ENCODE measurements around the gene CFAP410.

CFAP410 gene

DNA sequence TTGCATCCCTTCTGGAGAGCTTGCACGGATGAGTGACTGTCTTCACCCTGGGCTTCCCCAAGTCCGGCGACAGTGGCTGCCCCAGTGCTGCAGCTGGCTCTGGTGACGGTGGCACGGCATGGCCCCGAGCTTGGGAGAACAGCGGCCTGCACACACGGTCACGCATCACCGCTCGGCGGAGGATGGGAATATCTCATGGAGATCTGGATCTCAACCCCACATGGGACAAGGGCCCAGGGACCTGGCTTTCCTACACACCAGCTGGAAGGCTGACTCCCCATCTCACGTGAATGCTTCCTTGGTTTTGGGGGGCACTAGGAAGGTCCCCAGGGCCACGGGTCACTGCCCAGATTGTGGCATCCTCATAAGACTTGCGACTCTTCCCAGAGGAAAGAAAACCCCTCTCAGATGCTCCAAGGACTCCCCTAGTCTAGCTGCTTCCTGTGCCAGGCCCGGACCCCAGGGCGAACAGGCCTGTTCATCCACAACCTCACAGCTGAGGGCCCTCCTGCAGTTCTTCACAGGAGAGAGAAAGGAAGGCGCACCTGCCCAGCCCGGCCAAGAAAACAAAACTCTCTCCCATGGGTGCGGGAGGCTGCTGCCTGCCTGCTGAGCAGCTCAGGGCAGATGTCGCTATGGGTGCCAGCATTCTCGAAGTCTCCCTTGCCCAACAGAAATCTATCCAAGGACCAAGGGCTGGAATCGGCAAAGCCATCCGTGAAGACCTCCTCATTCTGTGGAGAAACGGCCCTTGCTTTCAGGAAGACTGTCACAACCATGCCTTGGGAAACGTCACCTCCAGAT is 9.9 kb downstream of the CFAP410 start:
- no peak for DNase-seq

- DNase-seq: no peak
These were observed 10.8 kb downstream of the CFAP410 start for GRCh38 chr21:44328242-44328895.

GRCh38 chr21:44327603-44327974 is 11.6 kb downstream of the CFAP410 start:
- DNase-seq: no peak

DNA sequence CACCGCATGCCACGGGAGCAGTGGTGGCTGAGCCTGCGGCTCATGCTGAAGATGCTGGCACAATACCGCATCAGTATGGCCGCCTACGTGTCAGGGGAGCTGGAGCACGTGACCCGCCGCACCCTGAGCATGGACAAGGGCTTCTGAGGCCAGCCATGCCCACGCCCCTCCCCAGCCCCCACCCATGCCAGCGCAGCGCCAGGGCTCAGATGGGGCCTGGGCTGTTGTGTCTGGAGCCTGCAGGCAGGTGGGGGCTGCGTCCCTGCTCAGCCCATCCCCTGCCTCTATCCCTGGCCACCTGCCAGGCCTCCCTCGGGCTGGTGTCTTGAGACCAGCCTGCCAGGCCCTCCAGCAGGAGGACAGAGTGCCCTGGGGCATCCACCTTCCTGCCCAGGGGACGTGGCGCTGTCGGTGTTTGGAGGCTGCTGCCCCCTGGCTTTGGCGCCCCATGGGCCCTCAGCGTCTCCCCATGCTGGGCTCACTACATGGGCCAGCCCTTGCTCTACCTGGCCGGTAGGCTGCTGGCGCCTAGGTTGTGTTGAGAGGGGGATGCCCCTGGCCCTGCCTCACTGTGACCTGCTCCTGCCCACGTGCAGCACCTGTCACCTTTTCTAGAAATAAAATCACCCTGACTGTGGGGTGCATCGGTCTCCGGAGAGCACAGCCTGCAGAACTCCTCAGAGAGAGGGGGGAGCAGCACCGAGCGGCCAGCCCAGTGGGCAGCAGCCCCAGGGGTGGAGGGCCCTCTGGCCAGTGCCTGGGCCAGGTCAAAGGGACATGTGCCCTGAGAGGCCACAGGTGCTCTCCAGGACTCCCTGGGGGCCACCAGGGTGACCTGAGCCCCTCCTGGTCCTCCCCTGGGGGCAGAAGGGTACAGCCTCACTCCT is 12.2 kb downstream of the CFAP410 start:
- no peak for DNase-seq

DNA sequence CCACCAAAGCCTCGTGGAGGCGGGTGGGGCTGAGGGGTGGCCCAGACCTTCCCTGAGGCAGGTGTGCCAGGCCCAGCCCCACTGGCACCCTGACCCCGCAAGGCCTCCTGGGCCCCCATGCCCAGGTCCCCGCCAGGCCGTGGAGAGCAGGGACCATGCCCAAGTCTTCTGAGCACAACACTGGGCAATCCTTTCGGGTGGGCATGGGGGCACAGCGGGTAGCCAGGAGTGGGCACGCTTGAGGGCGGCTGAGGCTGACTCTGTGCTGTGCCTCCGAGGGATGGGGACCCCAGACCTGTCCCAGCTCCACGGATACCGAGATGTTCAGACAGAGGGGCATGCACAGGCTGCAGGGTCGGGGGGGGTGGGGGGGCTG is 12.9 kb downstream of the CFAP410 start:
- no peak for DNase-seq

- no peak for DNase-seq
These were observed 13.6 kb downstream of the CFAP410 start for GRCh38 chr21:44325386-44326271.

DNA sequence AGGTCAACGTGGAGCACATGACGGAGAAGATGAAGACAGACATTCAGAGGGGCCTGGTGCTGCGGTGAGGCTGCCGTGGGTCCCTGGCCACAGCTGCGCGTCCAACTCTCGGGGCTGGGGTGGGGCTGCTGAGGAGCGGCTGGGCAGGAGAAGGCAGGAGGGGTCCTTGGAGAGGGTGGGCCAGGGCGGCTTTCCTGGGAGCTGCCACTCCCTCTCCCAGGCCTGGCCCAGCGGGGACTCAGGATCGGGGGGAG is 14.4 kb downstream of the CFAP410 start:
- no peak for DNase-seq

DNA sequence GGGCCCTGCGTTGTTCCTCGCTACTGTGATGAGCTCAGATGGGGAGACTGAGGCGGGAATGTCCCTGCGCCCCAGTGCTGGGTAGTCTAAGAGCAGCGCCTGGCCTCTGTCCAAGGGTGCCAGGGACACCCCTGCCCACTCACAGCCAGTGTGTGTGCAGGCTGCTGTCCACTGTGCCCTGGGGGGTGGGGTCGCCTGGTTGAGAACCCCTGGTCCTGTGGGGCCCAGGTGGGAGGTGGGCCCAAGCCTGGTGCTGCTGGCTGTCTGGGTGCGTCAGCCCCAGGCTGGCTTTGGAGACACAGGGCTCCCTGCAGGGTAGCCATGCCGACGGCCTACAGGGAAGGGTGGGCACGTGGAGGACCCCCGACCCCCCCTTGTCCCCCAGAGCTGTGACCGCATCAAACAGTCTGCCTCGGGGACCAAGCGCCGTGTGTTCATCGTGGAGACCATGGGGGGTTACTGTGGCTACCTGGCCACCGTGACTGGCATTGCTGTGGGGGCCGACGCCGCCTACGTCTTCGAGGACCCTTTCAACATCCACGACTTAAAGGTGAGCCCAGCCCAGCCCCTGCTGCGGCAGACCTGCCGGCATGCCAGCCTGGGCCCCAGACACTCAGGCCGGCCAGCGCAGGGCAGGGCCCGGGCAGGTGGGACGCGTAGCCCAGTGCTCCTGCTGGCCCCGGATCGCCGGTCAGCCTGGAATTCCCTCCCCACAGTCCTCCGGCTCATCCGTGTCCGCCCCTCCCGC is 14.9 kb downstream of the CFAP410 start:
- DNase-seq: no peak

DNA sequence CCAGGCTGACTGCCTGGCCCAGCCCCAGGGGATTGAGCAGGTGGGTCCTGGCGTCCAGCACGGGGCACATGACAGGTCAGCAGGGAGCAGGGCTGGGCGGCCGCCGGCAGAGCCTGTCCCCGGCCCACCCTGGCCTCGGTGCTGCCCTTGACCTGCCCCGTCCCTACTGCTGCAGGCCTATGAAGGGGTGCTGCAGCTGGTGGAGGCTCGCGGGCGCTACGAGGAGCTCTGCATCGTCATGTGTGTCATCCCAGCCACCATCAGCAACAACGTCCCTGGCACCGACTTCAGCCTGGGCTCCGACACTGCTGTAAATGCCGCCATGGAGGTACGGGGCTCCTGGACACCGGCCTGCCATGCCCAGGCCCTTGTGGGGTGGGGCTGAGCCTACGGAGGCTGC is 15.6 kb downstream of the CFAP410 start:
- no peak for DNase-seq

DNA sequence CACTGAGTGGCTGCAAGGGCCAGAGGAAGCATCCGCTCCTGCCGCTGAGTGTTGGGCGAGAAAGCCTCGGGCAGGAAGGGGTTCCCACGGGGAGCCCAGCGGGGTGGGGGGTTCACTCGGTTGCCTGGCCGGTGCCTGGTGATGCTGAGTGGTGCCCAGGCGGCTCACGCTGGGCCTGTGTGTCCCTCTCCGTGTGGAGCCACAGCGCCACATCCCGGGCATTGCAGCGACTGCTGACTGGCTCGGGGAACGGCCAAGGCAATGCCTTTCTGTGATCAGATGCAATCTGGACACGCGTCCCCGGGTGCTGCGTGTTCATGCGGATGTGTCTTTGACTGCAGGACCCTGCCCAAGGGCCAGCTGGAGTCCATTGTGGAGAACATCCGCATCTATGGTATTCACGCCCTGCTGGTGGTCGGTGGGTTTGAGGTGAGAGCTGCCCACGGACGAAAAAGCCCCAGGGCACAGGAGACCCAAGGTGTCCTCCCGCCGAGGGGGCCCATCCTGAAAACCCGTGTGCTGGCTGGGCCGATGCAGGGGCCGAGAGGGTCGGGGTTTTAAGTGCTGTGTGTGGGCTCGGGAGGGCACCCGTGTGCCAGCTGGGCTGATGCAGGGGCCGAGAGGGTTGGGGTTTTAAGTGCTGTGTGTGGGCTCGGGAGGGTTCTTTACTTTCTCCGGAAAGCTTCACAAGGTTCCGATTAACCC is 16.4 kb downstream of the CFAP410 start:
- DNase-seq: no peak

DNA sequence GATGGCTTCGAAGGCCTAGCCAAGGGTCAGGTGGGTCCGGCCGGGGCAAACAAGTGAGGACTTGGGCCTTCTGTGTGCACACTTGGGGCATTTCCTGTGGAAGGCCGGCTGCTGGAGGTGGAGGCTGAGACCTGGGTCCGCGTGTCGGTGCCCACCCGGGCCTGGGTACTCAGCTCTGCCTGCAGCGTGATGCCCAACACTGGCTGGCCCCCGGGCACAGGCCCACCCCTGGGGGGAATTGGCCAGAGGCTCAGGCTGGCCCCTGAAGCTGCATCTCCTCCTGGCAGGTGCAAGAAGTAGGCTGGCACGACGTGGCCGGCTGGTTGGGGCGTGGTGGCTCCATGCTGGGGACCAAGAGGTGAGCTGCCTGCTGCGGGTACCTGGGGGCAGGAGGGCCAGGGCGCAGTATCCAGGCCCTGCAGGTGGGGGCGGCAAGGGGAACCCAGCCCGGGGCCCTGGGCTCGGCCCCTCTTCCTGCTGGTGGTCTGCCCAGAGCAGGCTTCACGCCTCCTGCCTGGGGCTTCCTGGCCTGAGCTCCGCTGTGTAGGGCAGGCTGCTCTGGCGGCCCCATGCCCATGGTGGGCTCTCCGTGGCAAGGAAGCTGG is 17.2 kb downstream of the CFAP410 start:
- no peak for DNase-seq

DNA sequence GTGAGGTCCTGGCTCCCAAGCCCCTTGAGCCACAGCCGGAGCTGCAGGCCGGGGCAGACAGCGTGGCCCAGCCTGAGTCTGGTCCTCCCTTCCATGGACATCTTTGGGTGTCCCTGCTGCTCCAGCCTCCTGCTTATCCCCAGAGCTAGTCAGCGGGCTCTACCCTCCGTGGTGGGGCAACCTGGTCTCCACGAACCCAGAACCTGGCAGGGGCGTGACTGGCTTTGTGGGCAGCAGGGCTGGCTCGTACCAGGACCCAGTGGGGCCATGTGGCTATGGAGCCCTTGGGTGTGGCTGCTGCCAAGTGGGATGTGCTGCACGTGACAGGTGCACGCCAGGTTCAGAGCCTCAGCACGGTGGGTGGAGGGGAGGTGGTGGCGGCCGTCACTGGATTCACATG is 18.3 kb downstream of the CFAP410 start:
- DNase-seq: no peak

DNA sequence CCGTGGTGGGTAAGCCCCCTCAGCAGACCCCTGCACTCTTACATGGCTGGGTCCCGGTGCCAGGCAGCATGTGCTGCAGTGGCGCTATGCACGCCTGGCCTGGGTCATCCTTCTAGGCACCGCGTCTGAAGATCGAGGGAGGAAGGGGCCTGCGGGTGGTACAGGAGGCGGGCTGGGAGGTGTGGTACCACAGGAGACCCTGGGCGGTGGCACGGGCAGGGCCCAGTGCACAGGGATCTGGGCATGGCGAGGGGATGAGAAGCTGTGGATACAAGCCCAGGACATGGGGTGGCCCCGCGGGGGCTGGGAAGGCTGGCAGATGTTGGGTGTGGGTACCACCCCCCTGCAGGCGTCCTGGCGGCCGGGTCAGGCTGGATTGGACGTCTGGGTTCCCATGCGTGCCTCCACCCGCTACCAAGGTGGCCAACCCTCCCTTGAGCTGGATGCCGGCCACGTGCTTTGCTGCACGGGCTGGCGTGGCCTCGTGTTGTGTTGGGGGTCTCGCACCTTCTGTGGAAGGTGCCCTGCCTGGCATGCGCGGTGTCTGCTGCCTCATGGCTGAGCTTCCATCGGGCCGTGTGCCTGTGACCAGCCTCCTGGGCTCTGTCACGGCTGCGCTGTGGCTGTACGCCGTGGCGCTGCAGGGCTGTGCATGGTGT is 19.7 kb downstream of the CFAP410 start:
- no peak for DNase-seq

DNA sequence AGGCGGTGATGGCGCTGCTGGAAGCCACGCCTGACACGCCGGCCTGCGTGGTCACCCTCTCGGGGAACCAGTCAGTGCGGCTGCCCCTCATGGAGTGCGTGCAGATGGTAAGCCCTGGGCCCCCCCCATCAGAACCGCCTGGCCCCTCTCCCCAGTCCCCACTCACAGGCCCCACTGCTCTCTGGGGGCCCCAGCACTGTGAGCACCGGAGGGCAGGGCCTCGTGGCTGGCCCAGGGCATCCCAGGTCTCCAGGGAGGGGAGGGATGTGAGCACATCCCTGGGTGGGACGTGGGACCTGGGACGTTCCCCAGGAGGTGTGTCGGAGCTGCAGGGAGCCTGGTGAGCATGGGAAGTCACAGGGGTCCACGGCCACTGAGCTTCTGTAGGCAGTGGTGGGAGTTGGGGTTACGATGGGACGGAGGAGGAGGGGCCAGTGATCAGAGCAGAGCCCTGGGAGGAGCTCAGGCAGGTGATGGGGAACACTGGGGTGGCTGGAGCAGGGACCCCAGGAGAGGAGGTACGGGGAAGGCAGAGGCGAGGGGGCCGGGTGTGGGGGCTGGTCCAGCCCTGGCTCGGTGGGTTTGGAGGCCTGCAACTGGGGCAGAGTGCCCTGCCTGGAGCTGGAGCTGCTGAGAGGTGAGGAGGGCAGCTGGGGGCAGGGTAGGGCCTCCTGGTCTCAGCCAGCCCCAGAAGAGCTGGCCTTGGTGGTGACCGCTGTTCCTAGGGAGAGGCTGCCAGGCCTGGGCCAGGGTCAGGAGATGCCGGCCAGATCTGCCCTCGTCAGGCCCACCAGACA is 20.5 kb downstream of the CFAP410 start:
- DNase-seq: no peak

- no peak for DNase-seq
These were observed 21.3 kb downstream of the CFAP410 start for GRCh38 chr21:44317871-44318270.

- DNase-seq: no peak
These were observed 21.9 kb downstream of the CFAP410 start for GRCh38 chr21:44317241-44317782.

GRCh38 chr21:44316277-44316900 is 22.8 kb downstream of the CFAP410 start:
- DNase-seq: no peak

DNA sequence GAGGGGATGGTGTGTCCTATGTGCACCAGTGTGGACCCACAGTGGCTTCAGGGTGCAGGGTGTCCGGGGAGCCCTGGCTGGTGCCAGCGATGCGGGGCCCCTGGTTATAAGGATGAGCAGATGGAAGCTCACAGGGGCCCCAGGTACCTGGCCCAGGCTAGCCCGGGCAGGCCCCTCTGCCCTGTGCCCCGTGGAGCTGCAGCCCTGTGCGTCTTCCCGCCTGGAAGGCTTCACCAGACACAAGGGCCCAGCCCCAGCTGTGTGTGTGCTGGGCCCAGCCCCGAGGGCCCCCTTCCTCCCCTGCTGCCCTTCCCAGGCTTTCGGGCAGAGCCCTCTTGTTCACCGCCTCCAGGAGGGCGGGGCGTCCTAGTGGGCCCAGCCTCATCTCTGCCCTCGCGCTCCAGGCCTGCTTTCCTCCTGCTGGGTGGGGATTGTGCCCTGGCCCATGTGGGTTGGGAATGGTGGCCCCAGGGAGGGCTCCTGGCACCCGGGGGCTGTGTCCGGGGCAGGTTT is 23.4 kb downstream of the CFAP410 start:
- no peak for DNase-seq

GRCh38 chr21:44314561-44314960 is 24.6 kb downstream of the CFAP410 start:
- DNase-seq: no peak

Data from 8988T (cell line).